B cell (primary cell): Measurements from ENCODE around the gene RAB43. TPM values are rescaled to one million over a fixed set of nuclear protein-coding genes. Genes with fewer than 3 reads are reported as not detected.

ENCODE experiments used
- ATAC-seq: fragments of 200-7000 bp; cut with Tn5 transposase; one replicate; pipeline ENCODE4 v1.10.0; 2021; ENCODE audit warnings: low read depth, mild to moderate bottlenecking, moderate number of reproducible peaks, moderate library complexity
- CTCF ChIA-PET: fragments of 350-600 bp; sonication (Branson Sonifier 250); formaldehyde crosslinking; loops from one replicate; lab custom pipeline; 2021; ENCODE audit warnings: antibody characterized with exemption, inconsistent platforms; lab: Charles Lee
- POLR2A ChIA-PET: fragments of 350-600 bp; sonication (Branson Sonifier 250); formaldehyde crosslinking; loops from one replicate; lab custom pipeline; 2021; ENCODE audit warnings: antibody characterized with exemption; lab: Charles Lee
- DNase-seq: peaks from one replicate; pipeline ENCODE4 v3.0.0; 2013
- H2AFZ ChIP-seq: 2 replicates; pipeline ENCODE4 v1.6.1; 2012; ENCODE audit warnings: mild to moderate bottlenecking, low read depth, low read length; ENCODE audit not compliant: insufficient read depth, poor library complexity, severe bottlenecking
- H3K27ac ChIP-seq, 2 donors: 1 replicate in 1 of 2; 2 replicates in 1 of 2; pipeline ENCODE4 v1.5.1; 2012 to 2013; ENCODE audit warnings: low read length in 2 of 2, mild to moderate bottlenecking in 2 of 2, moderate library complexity in 1 of 2
- H3K27me3 ChIP-seq, 4 experiments: fragments of 200-600 bp in 1 of 4; sonication (generic) in 1 of 4; replicated peaks in 1 of 4; 1 replicate in 2 of 4; 2 replicates in 2 of 4; pipeline versions ENCODE4 v1.6.1 to v1.7.0; 2013 to 2016; ENCODE audit warnings: low read length in 3 of 4, mild to moderate bottlenecking in 2 of 4, mixed read lengths in 1 of 4, moderate library complexity in 1 of 4; ENCODE audit not compliant: insufficient read depth in 4 of 4, control insufficient read depth in 3 of 4; ENCODE audit errors: control extremely low read depth in 1 of 4
- H3K36me3 ChIP-seq, 2 experiments: replicated peaks in 1 of 2; 1 replicate in 1 of 2; 2 replicates in 1 of 2; pipeline versions ENCODE4 v1.6.1 to v1.7.1; 2013; ENCODE audit warnings: low read length in 1 of 2; ENCODE audit not compliant: insufficient read depth in 2 of 2, control insufficient read depth in 1 of 2; ENCODE audit errors: control extremely low read depth in 1 of 2, extremely low read depth in 1 of 2
- H3K4me1 ChIP-seq, 2 donors: fragments of 200-600 bp in 1 of 2; sonication (generic) in 1 of 2; 1 replicate in 1 of 2; 2 replicates in 1 of 2; pipeline versions ENCODE4 v1.5.1 to v1.6.1; 2013 to 2017; ENCODE audit warnings: low read length in 2 of 2; ENCODE audit not compliant: control insufficient read depth in 2 of 2, insufficient read depth in 2 of 2
- H3K4me2 ChIP-seq: replicated peaks from 2 replicates; pipeline ENCODE3; 2012; ENCODE audit warnings: mild to moderate bottlenecking, low read depth, low read length; ENCODE audit not compliant: poor library complexity, severe bottlenecking
- H3K4me3 ChIP-seq, 5 experiments: fragments of 200-600 bp in 1 of 5; sonication (generic) in 1 of 5; 1 replicate in 3 of 5; 2 replicates in 2 of 5; pipeline versions ENCODE4 v1.5.1 to v1.7.0; 2011 to 2016; ENCODE audit warnings: low read length in 4 of 5, mild to moderate bottlenecking in 4 of 5, low read depth in 2 of 5, control low read depth in 1 of 5, moderate library complexity in 1 of 5; ENCODE audit not compliant: insufficient read depth in 1 of 5; ENCODE audit errors: control extremely low read depth in 1 of 5, extremely low read depth in 1 of 5
- H3K79me2 ChIP-seq: fragments of 200-600 bp; sonication (generic); one replicate; pipeline ENCODE4 v1.6.0; 2016; ENCODE audit warnings: low read length; ENCODE audit not compliant: control insufficient read depth, insufficient read depth
- H3K9ac ChIP-seq: fragments of 200-600 bp; sonication (generic); 2 replicates; pipeline ENCODE4 v1.6.1; 2017; ENCODE audit warnings: mild to moderate bottlenecking, low read length, moderate library complexity
- H3K9me3 ChIP-seq, 3 donors: one replicate each; pipeline versions ENCODE4 v1.6.1 to v1.7.1; 2013; ENCODE audit warnings: low read length in 2 of 3; ENCODE audit not compliant: control insufficient read depth in 2 of 3, insufficient read depth in 1 of 3; ENCODE audit errors: control extremely low read depth in 1 of 3
- H4K20me1 ChIP-seq: 2 replicates; pipeline ENCODE4 v1.6.0; 2012; ENCODE audit warnings: mild to moderate bottlenecking, low read length; ENCODE audit not compliant: insufficient read depth, control insufficient read depth, poor library complexity, severe bottlenecking
- H3K27ac Mint-ChIP-seq: one replicate; pipeline ENCODE4 v1.8.0; 2021; ENCODE audit warnings: mixed read lengths
- H3K27me3 Mint-ChIP-seq: one replicate; pipeline ENCODE4 v1.8.0; 2021; ENCODE audit warnings: mixed read lengths
- H3K4me1 Mint-ChIP-seq: one replicate; pipeline ENCODE4 v1.8.0; 2021; ENCODE audit warnings: mixed read lengths
- H3K4me3 Mint-ChIP-seq: one replicate; pipeline ENCODE4 v1.8.0; 2021; ENCODE audit warnings: mixed read lengths
- H3K9me3 Mint-ChIP-seq: one replicate; pipeline ENCODE4 v1.8.0; 2022; ENCODE audit warnings: mixed read lengths; ENCODE audit not compliant: insufficient read depth
- EZH2 ChIP-seq: IDR thresholded peaks from 2 replicates; pipeline ENCODE4 v1.6.1; 2012; ENCODE audit warnings: borderline replicate concordance, low read depth, mild to moderate bottlenecking, moderate library complexity, low read length; ENCODE audit not compliant: insufficient read depth, poor library complexity, severe bottlenecking
- WGBS: methylation state at CpG from one replicate; pipeline ENCODE4 v1.1.5; 2013; ENCODE audit warnings: missing lambda C conversion rate; ENCODE audit not compliant: insufficient coverage; 5-methylcytosine and 5-hydroxymethylcytosine counted together
- intact Hi-C: fragments of 100-400 bp; cut with micrococcal nuclease; formaldehyde crosslinking; loops from one replicate; pipeline ENCODE4 v1.10.0; 2022
- polyA plus RNA-seq: library from polyadenylated mRNA; depleted of rRNA; stranded (reverse); fragments of >200 nt; gene quantifications from 2 replicates; pipeline ENCODE4 v1.2.3, GENCODE V29; 2012
- total RNA-seq, 2 donors: library from RNA; stranded (reverse); fragments of 120-200 nt in 1 of 2; gene quantifications; 1 replicate in 1 of 2; 2 replicates in 1 of 2; pipeline versions ENCODE4 v1.2.3 to v1.2.4, GENCODE V29; 2013 to 2022
- TF ChIP-seq, protein P1 (sequence below): fragments of 200-600 bp; IDR thresholded peaks from one replicate; pipeline ENCODE4 v1.8.0; 2022; ENCODE audit warnings: antibody characterized with exemption, mild to moderate bottlenecking

RAB43 gene
- total and polyA plus RNA-seq, 2 donors (not counting 1 experiment from before 2014, with no cell fraction given), result 7.6 to 14.3 TPM

GRCh38 chr3:129039271-129040038 is 82.1 kb downstream of the RAB43 start:
- Histone ChIP-seq H3K36me3 (no peaks in the 10 kb centered on the region), H3K9me3 (peaks cover 0 to 11% (median 0%) of the 10 kb centered on the region in 3 donors), H3K4me1 (no peaks in the 10 kb centered on the region), H3K4me2 (no peak overlapping the region), H3K27me3 (peaks cover 0 to 23% (median 6%) of the 10 kb centered on the region in 4 experiments), H3K9ac (no peak overlapping the region), H2AFZ (no peak overlapping the region), H4K20me1 (no peaks in the 10 kb centered on the region), H3K4me3 (no peak overlapping the region), H3K79me2 (no peaks in the 10 kb centered on the region), H3K27ac (no peak overlapping the region)
- ATAC-seq (no peak), DNase-seq (no peak)
- H3K9me3 Mint-ChIP-seq, result peaks cover 8% of the 10 kb centered on the region
- intact Hi-C loops, result no loop called here
- ChIA-PET CTCF (interaction anchor here (2.4 kb wide), 1 partner anchor 14 kb away, joined by 7 read pairs; no protein-coding TSS in a partner anchor), POLR2A (no interaction called here)
- no peak overlapping the region for H3K27ac Mint-ChIP-seq
- H3K4me3 Mint-ChIP-seq, result no peak overlapping the region
- TF ChIP-seq, protein P1, sequence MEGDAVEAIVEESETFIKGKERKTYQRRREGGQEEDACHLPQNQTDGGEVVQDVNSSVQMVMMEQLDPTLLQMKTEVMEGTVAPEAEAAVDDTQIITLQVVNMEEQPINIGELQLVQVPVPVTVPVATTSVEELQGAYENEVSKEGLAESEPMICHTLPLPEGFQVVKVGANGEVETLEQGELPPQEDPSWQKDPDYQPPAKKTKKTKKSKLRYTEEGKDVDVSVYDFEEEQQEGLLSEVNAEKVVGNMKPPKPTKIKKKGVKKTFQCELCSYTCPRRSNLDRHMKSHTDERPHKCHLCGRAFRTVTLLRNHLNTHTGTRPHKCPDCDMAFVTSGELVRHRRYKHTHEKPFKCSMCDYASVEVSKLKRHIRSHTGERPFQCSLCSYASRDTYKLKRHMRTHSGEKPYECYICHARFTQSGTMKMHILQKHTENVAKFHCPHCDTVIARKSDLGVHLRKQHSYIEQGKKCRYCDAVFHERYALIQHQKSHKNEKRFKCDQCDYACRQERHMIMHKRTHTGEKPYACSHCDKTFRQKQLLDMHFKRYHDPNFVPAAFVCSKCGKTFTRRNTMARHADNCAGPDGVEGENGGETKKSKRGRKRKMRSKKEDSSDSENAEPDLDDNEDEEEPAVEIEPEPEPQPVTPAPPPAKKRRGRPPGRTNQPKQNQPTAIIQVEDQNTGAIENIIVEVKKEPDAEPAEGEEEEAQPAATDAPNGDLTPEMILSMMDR, result no peak
- no peak for TF ChIP-seq EZH2
- peaks cover 53% of the 10 kb centered on the region for H3K27me3 Mint-ChIP-seq
- H3K4me1 Mint-ChIP-seq, result no peaks in the 10 kb centered on the region
- WGBS, result 65% methylated on average over 14 of the region's 14 CpGs
